Measurements from ENCODE around the gene F11.

DNA sequence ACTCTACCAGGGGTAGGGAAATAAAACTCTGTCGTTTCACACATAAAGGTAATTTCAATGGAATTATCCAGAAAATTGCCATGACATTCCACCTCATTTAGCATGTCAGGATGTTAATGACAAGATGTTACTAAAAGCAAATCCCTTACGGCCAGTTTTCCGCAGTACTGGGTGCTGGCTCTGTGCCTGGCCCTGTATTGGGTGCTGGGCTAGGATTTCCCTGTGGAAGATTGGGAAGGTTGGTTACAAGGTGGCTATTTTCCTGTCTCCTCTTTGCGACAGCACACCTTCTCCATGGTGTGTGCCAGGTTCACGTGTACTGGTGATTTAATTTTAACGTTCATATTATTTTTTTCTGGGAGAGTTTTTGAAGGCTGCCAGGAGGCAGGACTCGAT lies 25.5 kb upstream of the F11 start:
- TF ChIP-seq, protein P1, sequence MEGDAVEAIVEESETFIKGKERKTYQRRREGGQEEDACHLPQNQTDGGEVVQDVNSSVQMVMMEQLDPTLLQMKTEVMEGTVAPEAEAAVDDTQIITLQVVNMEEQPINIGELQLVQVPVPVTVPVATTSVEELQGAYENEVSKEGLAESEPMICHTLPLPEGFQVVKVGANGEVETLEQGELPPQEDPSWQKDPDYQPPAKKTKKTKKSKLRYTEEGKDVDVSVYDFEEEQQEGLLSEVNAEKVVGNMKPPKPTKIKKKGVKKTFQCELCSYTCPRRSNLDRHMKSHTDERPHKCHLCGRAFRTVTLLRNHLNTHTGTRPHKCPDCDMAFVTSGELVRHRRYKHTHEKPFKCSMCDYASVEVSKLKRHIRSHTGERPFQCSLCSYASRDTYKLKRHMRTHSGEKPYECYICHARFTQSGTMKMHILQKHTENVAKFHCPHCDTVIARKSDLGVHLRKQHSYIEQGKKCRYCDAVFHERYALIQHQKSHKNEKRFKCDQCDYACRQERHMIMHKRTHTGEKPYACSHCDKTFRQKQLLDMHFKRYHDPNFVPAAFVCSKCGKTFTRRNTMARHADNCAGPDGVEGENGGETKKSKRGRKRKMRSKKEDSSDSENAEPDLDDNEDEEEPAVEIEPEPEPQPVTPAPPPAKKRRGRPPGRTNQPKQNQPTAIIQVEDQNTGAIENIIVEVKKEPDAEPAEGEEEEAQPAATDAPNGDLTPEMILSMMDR (IDR thresholded peaks at IDR 0.05; ENCODE audit: low read depth, low read length, poor library complexity, severe bottlenecking) = no peak
- TF ChIP-seq EZH2phosphoT487 (IDR thresholded peaks at IDR 0.05; ENCODE audit: borderline replicate concordance, low read length) = no peak
